Activated CD4-positive, alpha-beta T cell treated with anti-CD3 and anti-CD28 coated beads for 48 hours (primary cell): ENCODE results near the gene TAF5.
A peak's percentile ranks its signal among the peaks of the same experiment; 100 is the strongest.
"Not testable (repeated sequence)": the region's sequence is repeated elsewhere in the genome, so short reads cannot be mapped to it uniquely, and the experiment has no call there.

Experiments
- DNase-seq: peaks from one replicate; pipeline ENCODE4 v3.0.0-alpha.2; 2020

Gene TAF5

GRCh38 chr10:103367782-103368518, at the start of gene TAF5:
TAF5 (plus strand) TSS chr10:103367976; CDS start chr10:103367990, 14 bp downstream.
- peak; percentile 94 for DNase-seq

- no peak for DNase-seq
Observed at GRCh38 chr10:103327906-103328305, 39.9 kb upstream of the TAF5 start.

GRCh38 chr10:103333934-103334520, 33.7 kb upstream of the TAF5 start:
- DNase-seq = no peak

GRCh38 chr10:103334567-103334966, 33.2 kb upstream of the TAF5 start:
- no peak for DNase-seq

- DNase-seq = no peak
Observed at GRCh38 chr10:103336370-103336769, 31.4 kb upstream of the TAF5 start.

- no peak for DNase-seq
Observed at GRCh38 chr10:103350175-103350516, 17.6 kb upstream of the TAF5 start.

GRCh38 chr10:103350517-103351260, 17.1 kb upstream of the TAF5 start, which contains the start of gene PCGF6:
PCGF6 (minus strand) TSS chr10:103351140; CDS start chr10:103351066, 74 bp downstream.
- DNase-seq = peak; percentile 81

- DNase-seq = no peak
Observed at GRCh38 chr10:103353281-103353680, 14.5 kb upstream of the TAF5 start.

GRCh38 chr10:103354567-103354966, 13.2 kb upstream of the TAF5 start:
- DNase-seq = not testable (repeated sequence)

- no peak for DNase-seq
Observed at GRCh38 chr10:103355906-103356599, 11.7 kb upstream of the TAF5 start.

- not testable (repeated sequence) for DNase-seq
Observed at GRCh38 chr10:103359493-103359892, 8.3 kb upstream of the TAF5 start.

- DNase-seq = peak; percentile 40
Observed at GRCh38 chr10:103360791-103361190, 7.0 kb upstream of the TAF5 start.

- peak; percentile 19 for DNase-seq
Observed at GRCh38 chr10:103367379-103367781, 396 bp upstream of the TAF5 start.

- DNase-seq = no peak
Observed at GRCh38 chr10:103373544-103373943, 5.8 kb downstream of the TAF5 start.

GRCh38 chr10:103374263-103374662, 6.5 kb downstream of the TAF5 start:
- DNase-seq = no peak

GRCh38 chr10:103382769-103383168, 15.0 kb downstream of the TAF5 start:
- no peak for DNase-seq

- no peak for DNase-seq
Observed at GRCh38 chr10:103394180-103394579, 26.4 kb downstream of the TAF5 start.

GRCh38 chr10:103395754-103396066, 27.9 kb downstream of the TAF5 start:
- DNase-seq = no peak

- peak; percentile 98 for DNase-seq
Observed at GRCh38 chr10:103396067-103396788, 28.5 kb downstream of the TAF5 start, which contains the start of the genes ATP5MK and PDCD11. ATP5MK (minus strand) TSS chr10:103396475; CDS start chr10:103392457, 4,018 bp downstream. PDCD11 (plus strand) TSS chr10:103396626; CDS start chr10:103398427, 1,801 bp downstream.

GRCh38 chr10:103396789-103397087, 29.0 kb downstream of the TAF5 start:
- no peak for DNase-seq

- DNase-seq = no peak
Observed at GRCh38 chr10:103397191-103397825, 29.5 kb downstream of the TAF5 start.

GRCh38 chr10:103413564-103413963, 45.8 kb downstream of the TAF5 start:
- DNase-seq = no peak
